Hepatocyte (in vitro differentiated cells): Measurements from ENCODE around the gene UNC119.

Experiments
- EZH2phosphoT487 ChIP-seq: fragments of 200-600 bp; sonication (generic); IDR thresholded peaks from one replicate; pipeline ENCODE4 v1.6.1; 2018; ENCODE audit warnings: antibody characterized with exemption, mild to moderate bottlenecking, low read depth, moderate library complexity; ENCODE audit not compliant: unreplicated experiment, severe bottlenecking
- TF ChIP-seq, protein P1 (sequence below): fragments of 200-600 bp; sonication (generic); IDR thresholded peaks from 2 replicates; pipeline ENCODE4 v1.5.1; 2016; ENCODE audit warnings: antibody characterized with exemption, mild to moderate bottlenecking; ENCODE audit not compliant: poor library complexity

- TF ChIP-seq, protein P1, sequence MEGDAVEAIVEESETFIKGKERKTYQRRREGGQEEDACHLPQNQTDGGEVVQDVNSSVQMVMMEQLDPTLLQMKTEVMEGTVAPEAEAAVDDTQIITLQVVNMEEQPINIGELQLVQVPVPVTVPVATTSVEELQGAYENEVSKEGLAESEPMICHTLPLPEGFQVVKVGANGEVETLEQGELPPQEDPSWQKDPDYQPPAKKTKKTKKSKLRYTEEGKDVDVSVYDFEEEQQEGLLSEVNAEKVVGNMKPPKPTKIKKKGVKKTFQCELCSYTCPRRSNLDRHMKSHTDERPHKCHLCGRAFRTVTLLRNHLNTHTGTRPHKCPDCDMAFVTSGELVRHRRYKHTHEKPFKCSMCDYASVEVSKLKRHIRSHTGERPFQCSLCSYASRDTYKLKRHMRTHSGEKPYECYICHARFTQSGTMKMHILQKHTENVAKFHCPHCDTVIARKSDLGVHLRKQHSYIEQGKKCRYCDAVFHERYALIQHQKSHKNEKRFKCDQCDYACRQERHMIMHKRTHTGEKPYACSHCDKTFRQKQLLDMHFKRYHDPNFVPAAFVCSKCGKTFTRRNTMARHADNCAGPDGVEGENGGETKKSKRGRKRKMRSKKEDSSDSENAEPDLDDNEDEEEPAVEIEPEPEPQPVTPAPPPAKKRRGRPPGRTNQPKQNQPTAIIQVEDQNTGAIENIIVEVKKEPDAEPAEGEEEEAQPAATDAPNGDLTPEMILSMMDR, result no peak
- TF ChIP-seq EZH2phosphoT487, result no peak
Observed at GRCh38 chr17:28536532-28537218, 15.7 kb downstream of the UNC119 start.
